HG02678 (cell line): ENCODE data around the gene RAD9A.
"Not testable (repeated sequence)": the region's sequence is repeated elsewhere in the genome, so short reads cannot be mapped to it uniquely, and the experiment has no call there.

ENCODE experiments used
- ATAC-seq: cut with Tn5 transposase; IDR thresholded peaks from one replicate; pipeline ENCODE4 v1.9.1; 2021; ENCODE audit warnings: mild to moderate bottlenecking, moderate library complexity; ENCODE audit not compliant: unreplicated experiment

The RAD9A gene

GRCh38 chr11:67421430-67422031 is 29.7 kb downstream of the RAD9A start:
- no peak for ATAC-seq

- no peak for ATAC-seq
Observed at GRCh38 chr11:67422891-67423290, 31.1 kb downstream of the RAD9A start.

GRCh38 chr11:67423466-67423865 is 31.7 kb downstream of the RAD9A start:
- ATAC-seq, result no peak

- no peak for ATAC-seq
Observed at GRCh38 chr11:67423891-67424613, 32.3 kb downstream of the RAD9A start.

- ATAC-seq, result not testable (repeated sequence)
Observed at GRCh38 chr11:67427364-67427859, 35.6 kb downstream of the RAD9A start.

GRCh38 chr11:67428052-67429001 is 36.5 kb downstream of the RAD9A start, which contains the start of gene RPS6KB2:
Gene RPS6KB2 (plus strand): TSS chr11:67428494. CDS start chr11:67428546, 52 bp downstream.
- peak; percentile 93 for ATAC-seq

GRCh38 chr11:67429038-67429668 is 37.4 kb downstream of the RAD9A start:
- no peak for ATAC-seq

GRCh38 chr11:67429722-67430121 is 37.9 kb downstream of the RAD9A start:
- no peak for ATAC-seq

GRCh38 chr11:67431346-67432249 is 39.8 kb downstream of the RAD9A start:
- ATAC-seq, result no peak

- no peak for ATAC-seq
Observed at GRCh38 chr11:67432655-67433349, 41.0 kb downstream of the RAD9A start.

GRCh38 chr11:67433536-67434394 is 42.0 kb downstream of the RAD9A start:
- ATAC-seq, result no peak

- no peak for ATAC-seq
Observed at GRCh38 chr11:67434395-67434881, 42.7 kb downstream of the RAD9A start.

GRCh38 chr11:67435031-67435726 is 43.4 kb downstream of the RAD9A start:
- ATAC-seq, result no peak

- ATAC-seq, result no peak
Observed at GRCh38 chr11:67435727-67436458, 44.1 kb downstream of the RAD9A start.

- ATAC-seq, result peak; percentile 30
Observed at GRCh38 chr11:67436459-67437081, 44.8 kb downstream of the RAD9A start.

- ATAC-seq, result peak; percentile 37
Observed at GRCh38 chr11:67437082-67437808, 45.5 kb downstream of the RAD9A start, which contains the start of gene PTPRCAP. Gene PTPRCAP (minus strand): TSS chr11:67437682. CDS start chr11:67437619, 63 bp downstream.
